Endothelial cell of umbilical vein (primary cell): ENCODE results near the gene IQSEC2. TPM values are rescaled to one million over a fixed set of nuclear protein-coding genes. Genes with fewer than 3 reads are reported as not detected.

Source experiments
- BruUV-seq: library from RNA; stranded (reverse); fragments of 400-500 nt; replicated peaks from 2 replicates; lab custom pipeline; 2021; lab: Mats Ljungman, UMichigan
- CTCF ChIA-PET: fragments of 300-600, 350-600 bp; sonication (Branson Sonifier 250); formaldehyde crosslinking; loops from one replicate; lab custom pipeline; 2021; ENCODE audit warnings: antibody characterized with exemption, inconsistent platforms; lab: Charles Lee
- POLR2A ChIA-PET: fragments of 300-600, 350-600 bp; sonication (Branson Sonifier 250); formaldehyde crosslinking; loops from one replicate; lab custom pipeline; 2021; ENCODE audit warnings: antibody characterized with exemption, inconsistent platforms; lab: Charles Lee
- DNase-seq: peaks from one replicate; pipeline ENCODE4 v3.0.0-alpha.2; 2011; ENCODE audit warnings: low read depth, low spot score
- FAIRE-seq: peaks from 2 replicates; lab custom pipeline; 2011; peaks lifted over from hg19 to GRCh38; lab: Jason Lieb, UNC
- H2AFZ ChIP-seq: 2 replicates; pipeline ENCODE4 v1.6.0; 2012; ENCODE audit warnings: low read depth, low read length, control low read depth, inconsistent platforms
- H3K27ac ChIP-seq: 2 replicates; pipeline ENCODE4 v1.5.1; 2011; ENCODE audit warnings: low read depth, mild to moderate bottlenecking, control low read depth, low read length, moderate library complexity; ENCODE audit not compliant: insufficient read depth
- H3K27me3 ChIP-seq, 2 experiments: 2 replicates each; pipeline versions ENCODE4 v1.6.0 to v1.6.1; 2011; ENCODE audit warnings: low read length in 2 of 2, mixed read lengths in 1 of 2; ENCODE audit not compliant: control insufficient read depth in 2 of 2, insufficient read depth in 2 of 2
- H3K36me3 ChIP-seq, 2 experiments: 2 replicates in 1 of 2; 3 replicates in 1 of 2; pipeline ENCODE4 v1.5.1; 2011; ENCODE audit warnings: low read length in 2 of 2, mild to moderate bottlenecking in 1 of 2, moderate library complexity in 1 of 2; ENCODE audit not compliant: control insufficient read depth in 2 of 2, insufficient read depth in 2 of 2; ENCODE audit errors: extremely low read depth in 1 of 2
- H3K4me1 ChIP-seq: 3 replicates; pipeline ENCODE4 v1.5.1; 2011; ENCODE audit warnings: mild to moderate bottlenecking, low read length; ENCODE audit not compliant: control insufficient read depth, insufficient read depth; ENCODE audit errors: extremely low read depth
- H3K4me2 ChIP-seq: 2 replicates; pipeline ENCODE4 v1.6.1; 2011; ENCODE audit warnings: low read length, control low read depth, mixed read lengths; ENCODE audit not compliant: insufficient read depth
- H3K4me3 ChIP-seq, 3 experiments: fragments of 200-600 bp in 1 of 3; sonication (generic), shearing (Covaris generic) in 1 of 3; replicated peaks in 1 of 3; 2 replicates each; pipeline ENCODE4 v1.5.1; 2011 to 2016; ENCODE audit warnings: control low read depth in 3 of 3, low read length in 3 of 3, mild to moderate bottlenecking in 2 of 3, inconsistent platforms in 1 of 3, low read depth in 1 of 3, moderate library complexity in 1 of 3; ENCODE audit not compliant: insufficient read depth in 1 of 3
- H3K79me2 ChIP-seq: 2 replicates; pipeline ENCODE4 v1.6.0; 2012; ENCODE audit warnings: low read length, inconsistent platforms; ENCODE audit not compliant: control insufficient read depth, insufficient read depth
- H3K9ac ChIP-seq: replicated peaks from 2 replicates; pipeline ENCODE3; 2011; ENCODE audit warnings: low read length, control low read depth; ENCODE audit not compliant: insufficient read depth; ENCODE audit errors: extremely low read depth
- H3K9me1 ChIP-seq: replicated peaks from 3 replicates; pipeline ENCODE4 v1.6.0; 2011; ENCODE audit warnings: mild to moderate bottlenecking, low read length; ENCODE audit not compliant: control insufficient read depth, insufficient read depth; ENCODE audit errors: extremely low read depth
- H3K9me3 ChIP-seq: replicated peaks from 2 replicates; pipeline ENCODE4 v1.5.1; 2012; ENCODE audit warnings: low read length, inconsistent platforms; ENCODE audit not compliant: control insufficient read depth, insufficient read depth
- H4K20me1 ChIP-seq: replicated peaks from 2 replicates; pipeline ENCODE3; 2011; ENCODE audit warnings: mild to moderate bottlenecking, low read length; ENCODE audit not compliant: control insufficient read depth, insufficient read depth; ENCODE audit errors: extremely low read depth
- EZH2 ChIP-seq: IDR thresholded peaks from 2 replicates; pipeline ENCODE4 v1.6.1; 2012; ENCODE audit warnings: borderline replicate concordance, low read depth, mild to moderate bottlenecking, moderate library complexity, low read length, inconsistent platforms; ENCODE audit not compliant: severe bottlenecking
- FOS ChIP-seq: IDR thresholded peaks from 2 replicates; pipeline ENCODE4 v1.6.1; 2011; ENCODE audit warnings: mild to moderate bottlenecking, low read length, moderate library complexity, borderline replicate concordance; ENCODE audit not compliant: insufficient read depth
- GATA2 ChIP-seq: IDR thresholded peaks from 2 replicates; pipeline ENCODE4 v1.7.0; 2011; ENCODE audit warnings: low read depth, mild to moderate bottlenecking, moderate library complexity, mixed read lengths, low read length; ENCODE audit not compliant: insufficient read length, insufficient read depth
- JUN ChIP-seq: IDR thresholded peaks from 2 replicates; pipeline ENCODE4 v1.6.1; 2011; ENCODE audit warnings: borderline replicate concordance, low read depth; ENCODE audit not compliant: insufficient read length, insufficient read depth
- MYC ChIP-seq: IDR thresholded peaks from one replicate; pipeline ENCODE4 v1.6.1; 2011; ENCODE audit warnings: mild to moderate bottlenecking, low read depth, low read length
- POLR2A ChIP-seq: IDR thresholded peaks from 2 replicates; pipeline ENCODE4 v1.6.1; 2012; ENCODE audit warnings: low read depth, mild to moderate bottlenecking, control low read depth, low read length
- POLR2AphosphoS5 ChIP-seq: IDR thresholded peaks from 2 replicates; pipeline ENCODE4 v1.6.1; 2012; ENCODE audit warnings: low read depth, mild to moderate bottlenecking, control low read depth, low read length, moderate library complexity; ENCODE audit not compliant: insufficient read depth
- dilution Hi-C: fragments of 300-500 bp; cut with MboI; formaldehyde crosslinking; loops from one replicate; pipeline ENCODE4 v1.15.0; 2019; ENCODE audit warnings: low sequenced_read_pairs; ENCODE audit not compliant: extremely low pct_ligation_motif_present
- intact Hi-C: fragments of 100-400 bp; cut with micrococcal nuclease; formaldehyde crosslinking; loops from one replicate; pipeline ENCODE4 v1.10.0; 2022
- polyA plus RNA-seq, 4 experiments: library from polyadenylated mRNA; depleted of rRNA in 3 of 4; stranded (reverse) in 3 of 4; unstranded in 1 of 4; fragments of >200 nt; gene quantifications; 2 replicates each; pipeline versions ENCODE4 v1.2.1 to v1.2.3, GENCODE V29; 2011 to 2012; ENCODE audit warnings: missing spikeins in 1 of 4
- total RNA-seq: library from RNA; stranded (reverse); gene quantifications from 2 replicates; pipeline ENCODE4 v1.2.3, GENCODE V29; 2021
- TF ChIP-seq, protein P1 (sequence below): IDR thresholded peaks from 2 replicates; pipeline ENCODE4 v1.6.1; 2011; ENCODE audit not compliant: insufficient read depth, insufficient read length
- TF ChIP-seq, protein P2 (sequence below), 2 donors: IDR thresholded peaks; 1 replicate in 1 of 2; 2 replicates in 1 of 2; pipeline ENCODE4 v1.5.1; 2011; ENCODE audit warnings: low read length in 2 of 2, mild to moderate bottlenecking in 2 of 2, moderate library complexity in 2 of 2, control low read depth in 1 of 2, inconsistent platforms in 1 of 2, low read depth in 1 of 2; ENCODE audit not compliant: insufficient read depth in 1 of 2; ENCODE audit errors: extremely low read depth in 1 of 2

IQSEC2 gene
- total and polyA plus RNA-seq, 2 donors (not counting 3 experiments of a cell fraction or from before 2014, with no cell fraction given): 5.4 to 9.9 TPM

DNA sequence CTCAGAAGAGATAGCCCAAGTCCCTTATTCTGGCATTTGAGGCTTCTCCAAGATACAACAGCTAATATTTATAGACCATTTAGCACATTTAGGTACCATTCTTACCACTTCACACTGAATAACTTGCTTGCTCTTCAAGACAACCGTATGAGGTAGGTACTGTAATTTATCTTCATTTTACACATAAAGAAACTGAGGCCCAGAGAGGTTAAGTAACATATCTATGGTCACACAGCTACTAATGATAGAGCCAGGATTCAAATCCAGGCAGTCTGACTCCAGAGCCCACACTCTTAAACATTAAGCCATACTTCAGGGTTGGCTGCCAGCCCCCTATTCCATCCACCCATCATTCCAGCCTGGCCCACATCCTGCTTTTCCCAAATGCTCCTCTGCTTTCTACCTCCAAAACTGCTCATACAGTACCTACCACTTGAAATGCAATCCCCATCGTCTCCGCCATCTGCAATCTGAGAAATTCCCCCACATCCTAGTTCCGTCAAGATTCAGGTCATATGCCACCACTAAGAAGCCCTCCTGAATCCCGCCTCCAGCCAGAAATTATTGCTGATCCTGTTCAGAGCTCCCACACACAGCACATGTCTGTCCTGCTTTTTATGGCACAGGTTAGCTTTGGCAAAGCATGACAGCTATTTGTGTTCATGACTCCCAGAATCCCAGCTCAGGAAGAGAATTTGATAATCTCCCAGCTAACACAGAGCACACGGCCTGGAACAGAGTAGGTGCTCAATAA is 23.5 kb downstream of the IQSEC2 start:
- TF ChIP-seq POLR2A (no peak), MYC (no peak), JUN (no peak), GATA2 (no peak), FOS (no peak), EZH2 (no peak), POLR2AphosphoS5 (no peak)
- TF ChIP-seq, protein P1, sequence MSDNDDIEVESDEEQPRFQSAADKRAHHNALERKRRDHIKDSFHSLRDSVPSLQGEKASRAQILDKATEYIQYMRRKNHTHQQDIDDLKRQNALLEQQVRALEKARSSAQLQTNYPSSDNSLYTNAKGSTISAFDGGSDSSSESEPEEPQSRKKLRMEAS: no peak
- TF ChIP-seq, protein P2, sequence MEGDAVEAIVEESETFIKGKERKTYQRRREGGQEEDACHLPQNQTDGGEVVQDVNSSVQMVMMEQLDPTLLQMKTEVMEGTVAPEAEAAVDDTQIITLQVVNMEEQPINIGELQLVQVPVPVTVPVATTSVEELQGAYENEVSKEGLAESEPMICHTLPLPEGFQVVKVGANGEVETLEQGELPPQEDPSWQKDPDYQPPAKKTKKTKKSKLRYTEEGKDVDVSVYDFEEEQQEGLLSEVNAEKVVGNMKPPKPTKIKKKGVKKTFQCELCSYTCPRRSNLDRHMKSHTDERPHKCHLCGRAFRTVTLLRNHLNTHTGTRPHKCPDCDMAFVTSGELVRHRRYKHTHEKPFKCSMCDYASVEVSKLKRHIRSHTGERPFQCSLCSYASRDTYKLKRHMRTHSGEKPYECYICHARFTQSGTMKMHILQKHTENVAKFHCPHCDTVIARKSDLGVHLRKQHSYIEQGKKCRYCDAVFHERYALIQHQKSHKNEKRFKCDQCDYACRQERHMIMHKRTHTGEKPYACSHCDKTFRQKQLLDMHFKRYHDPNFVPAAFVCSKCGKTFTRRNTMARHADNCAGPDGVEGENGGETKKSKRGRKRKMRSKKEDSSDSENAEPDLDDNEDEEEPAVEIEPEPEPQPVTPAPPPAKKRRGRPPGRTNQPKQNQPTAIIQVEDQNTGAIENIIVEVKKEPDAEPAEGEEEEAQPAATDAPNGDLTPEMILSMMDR (IDR thresholded peaks at IDR 0.05; ENCODE audit: extremely low read depth in 1 of 2, insufficient read depth in 1 of 2, low read depth in 1 of 2, low read length in 2 of 2): no peak
- no peaks in the 10 kb centered on the region for H4K20me1 ChIP-seq
- dilution Hi-C loops (no loop called here), intact Hi-C loops (no loop called here)
- POLR2A ChIA-PET: no interaction called here
- no peaks in the 10 kb centered on the region for H3K9me1 ChIP-seq
- H3K27ac ChIP-seq: no peak overlapping the region
- no peaks in the 10 kb centered on the region for H3K27me3 ChIP-seq
- no peaks in the 10 kb centered on the region for H3K9me3 ChIP-seq
- FAIRE-seq: no peak
- CTCF ChIA-PET: no interaction called here
- no peaks in the 10 kb centered on the region for H3K79me2 ChIP-seq
- no peaks in the 10 kb centered on the region for H3K36me3 ChIP-seq
- no TSS peak for BruUV-seq
- H3K9ac ChIP-seq: no peak overlapping the region
- H3K4me1 ChIP-seq: peaks cover 2% of the 10 kb centered on the region
- no peak for DNase-seq
- H3K4me2 ChIP-seq: no peak overlapping the region
- H2AFZ ChIP-seq: no peak overlapping the region
- no peak overlapping the region for H3K4me3 ChIP-seq
